Kidney epithelial cell (primary cell): ENCODE data around the gene RPS6KA2. TPM values are rescaled to one million over a fixed set of nuclear protein-coding genes. Genes with fewer than 3 reads are reported as not detected.
"Not testable (repeated sequence)": the region's sequence is repeated elsewhere in the genome, so short reads cannot be mapped to it uniquely, and the experiment has no call there.

Source experiments
- DNase-seq: peaks from one replicate; pipeline ENCODE4 v3.0.0-alpha.2; 2010; ENCODE audit warnings: low read depth
- H3K27me3 ChIP-seq: 2 replicates; pipeline ENCODE4 v1.6.0; 2011; ENCODE audit warnings: low read length; ENCODE audit not compliant: control insufficient read depth, insufficient read depth
- H3K36me3 ChIP-seq: 2 replicates; pipeline ENCODE4 v1.5.1; 2011; ENCODE audit warnings: low read length; ENCODE audit not compliant: control insufficient read depth, insufficient read depth
- H3K4me3 ChIP-seq: 2 replicates; pipeline ENCODE4 v1.5.1; 2011; ENCODE audit warnings: low read depth, mild to moderate bottlenecking, control low read depth, low read length
- total RNA-seq: library from RNA; depleted of rRNA; stranded (reverse); fragments of >200 nt; gene quantifications from 2 replicates; pipeline ENCODE4 v1.2.3, GENCODE V29; 2015
- TF ChIP-seq, protein P1 (sequence below): IDR thresholded peaks from 2 replicates; pipeline ENCODE4 v1.5.1; 2011; ENCODE audit warnings: mild to moderate bottlenecking, moderate library complexity, low read length, control low read depth, inconsistent platforms; ENCODE audit not compliant: insufficient read depth, poor library complexity, severe bottlenecking

RPS6KA2 gene
- total RNA-seq, 1 donor from 2014 or later, result 51.9 TPM

GRCh38 chr6:166406197-166406596, 220.9 kb downstream of the RPS6KA2 start:
- Histone ChIP-seq H3K4me3 (no peak overlapping the region), H3K36me3 (no peaks in the 10 kb centered on the region), H3K27me3 (peaks cover 12% of the 10 kb centered on the region)
- no peak for DNase-seq
- TF ChIP-seq, protein P1, sequence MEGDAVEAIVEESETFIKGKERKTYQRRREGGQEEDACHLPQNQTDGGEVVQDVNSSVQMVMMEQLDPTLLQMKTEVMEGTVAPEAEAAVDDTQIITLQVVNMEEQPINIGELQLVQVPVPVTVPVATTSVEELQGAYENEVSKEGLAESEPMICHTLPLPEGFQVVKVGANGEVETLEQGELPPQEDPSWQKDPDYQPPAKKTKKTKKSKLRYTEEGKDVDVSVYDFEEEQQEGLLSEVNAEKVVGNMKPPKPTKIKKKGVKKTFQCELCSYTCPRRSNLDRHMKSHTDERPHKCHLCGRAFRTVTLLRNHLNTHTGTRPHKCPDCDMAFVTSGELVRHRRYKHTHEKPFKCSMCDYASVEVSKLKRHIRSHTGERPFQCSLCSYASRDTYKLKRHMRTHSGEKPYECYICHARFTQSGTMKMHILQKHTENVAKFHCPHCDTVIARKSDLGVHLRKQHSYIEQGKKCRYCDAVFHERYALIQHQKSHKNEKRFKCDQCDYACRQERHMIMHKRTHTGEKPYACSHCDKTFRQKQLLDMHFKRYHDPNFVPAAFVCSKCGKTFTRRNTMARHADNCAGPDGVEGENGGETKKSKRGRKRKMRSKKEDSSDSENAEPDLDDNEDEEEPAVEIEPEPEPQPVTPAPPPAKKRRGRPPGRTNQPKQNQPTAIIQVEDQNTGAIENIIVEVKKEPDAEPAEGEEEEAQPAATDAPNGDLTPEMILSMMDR, result no peak

DNA sequence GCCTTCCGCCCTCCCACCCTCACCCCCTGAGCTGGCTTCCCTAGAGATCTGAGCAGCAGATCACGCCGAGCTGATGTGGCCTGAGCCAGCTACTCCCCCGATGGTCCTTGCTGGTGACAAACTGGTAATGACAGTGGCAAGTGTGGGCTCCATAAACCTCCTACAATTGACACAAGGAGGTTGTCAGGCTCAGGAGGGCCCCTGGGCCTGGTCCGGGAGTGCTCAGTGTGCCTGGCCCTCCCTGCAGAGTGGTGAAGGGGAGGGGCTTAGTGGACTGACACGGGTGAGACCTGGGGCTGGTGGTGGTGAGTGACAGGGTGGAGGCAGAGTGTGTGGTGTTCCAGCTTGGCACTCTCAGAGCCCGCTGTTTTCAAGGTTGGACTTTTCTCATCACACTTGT, 221.7 kb downstream of the RPS6KA2 start:
- H3K36me3 ChIP-seq, result no peaks in the 10 kb centered on the region
- no peak for DNase-seq
- no peak overlapping the region for H3K4me3 ChIP-seq
- peaks cover 12% of the 10 kb centered on the region for H3K27me3 ChIP-seq
- TF ChIP-seq, protein P1, result no peak

GRCh38 chr6:166402582-166403277, 224.3 kb downstream of the RPS6KA2 start:
- H3K36me3 ChIP-seq, result no peaks in the 10 kb centered on the region
- no peak overlapping the region for H3K4me3 ChIP-seq
- H3K27me3 ChIP-seq, result peaks cover 12% of the 10 kb centered on the region
- TF ChIP-seq, protein P1, result no peak
- no peak for DNase-seq

DNA sequence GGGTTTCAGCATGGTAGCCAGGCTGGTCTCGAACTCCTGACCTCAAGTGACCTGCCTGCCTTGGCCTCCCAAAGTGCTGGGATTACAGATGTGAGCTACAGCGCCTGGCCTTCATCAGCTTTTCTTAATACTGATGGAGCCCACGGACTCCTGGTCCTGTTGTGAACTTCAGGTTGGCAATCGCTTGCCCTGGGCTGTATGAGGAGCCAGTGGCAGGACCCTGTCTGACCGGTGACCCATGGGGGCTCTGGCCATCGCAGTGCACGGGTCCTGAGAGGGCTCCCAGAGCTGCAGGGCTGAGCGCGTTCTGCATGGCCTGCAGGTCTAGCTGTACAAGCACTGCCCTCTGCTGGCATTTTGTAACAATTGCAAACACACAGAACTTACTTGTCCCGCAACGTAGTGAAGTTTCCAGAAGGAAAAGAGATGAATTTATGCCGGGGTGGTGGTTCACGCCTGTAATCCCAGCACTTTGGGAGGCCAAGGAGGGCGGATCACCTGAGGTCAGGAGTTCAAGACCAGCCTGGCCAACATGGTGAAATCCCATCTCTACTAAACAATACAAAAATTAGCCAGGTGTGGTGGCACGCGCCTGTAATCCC, 226.3 kb downstream of the RPS6KA2 start:
- H3K36me3 ChIP-seq, H3K4me3 ChIP-seq, DNase-seq: not testable (repeated sequence)
- TF ChIP-seq, protein P1, result peak; percentile 73
- H3K27me3 ChIP-seq, result peaks cover 10% of the 10 kb centered on the region

- DNase-seq, result no peak
- H3K36me3 ChIP-seq, result no peaks in the 10 kb centered on the region
- no peak overlapping the region for H3K4me3 ChIP-seq
- H3K27me3 ChIP-seq, result peaks cover 5% of the 10 kb centered on the region
- TF ChIP-seq, protein P1, result no peak
These were observed 226.9 kb downstream of the RPS6KA2 start for GRCh38 chr6:166400181-166400580.
